ENCODE measurements around the gene DCAKD.
"Not testable (repeated sequence)": the region's sequence is repeated elsewhere in the genome, so short reads cannot be mapped to it uniquely, and the experiment has no call there.

Gene DCAKD

DNA sequence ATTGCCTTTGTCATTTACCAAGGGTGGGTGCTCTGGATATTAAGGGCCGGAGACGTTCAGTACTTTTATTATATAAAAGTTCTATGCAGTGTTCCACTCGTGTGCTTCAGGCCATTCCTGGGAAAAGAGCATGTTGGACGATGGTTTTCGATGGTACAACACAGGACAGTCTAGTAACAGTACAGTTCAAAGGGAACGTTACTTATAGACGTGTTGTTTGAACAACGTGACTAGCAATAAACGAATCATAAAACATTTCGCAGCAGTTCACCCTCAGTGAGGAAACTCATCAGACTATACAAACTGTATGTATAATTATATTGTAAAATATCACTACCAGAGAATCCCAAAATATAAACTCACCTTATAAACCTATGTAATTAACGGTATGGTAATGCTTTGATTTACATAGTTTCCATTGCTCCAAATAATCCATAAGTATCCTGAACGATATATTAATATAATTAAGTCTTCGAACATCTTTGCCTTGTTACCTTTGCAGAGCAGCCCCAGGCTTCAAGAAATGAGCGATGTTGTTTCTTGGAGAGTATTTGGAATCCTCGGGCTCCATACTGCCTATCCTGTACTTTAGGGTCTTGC, 10.3 kb upstream of the DCAKD start:
- no peak for DNase-seq

DNA sequence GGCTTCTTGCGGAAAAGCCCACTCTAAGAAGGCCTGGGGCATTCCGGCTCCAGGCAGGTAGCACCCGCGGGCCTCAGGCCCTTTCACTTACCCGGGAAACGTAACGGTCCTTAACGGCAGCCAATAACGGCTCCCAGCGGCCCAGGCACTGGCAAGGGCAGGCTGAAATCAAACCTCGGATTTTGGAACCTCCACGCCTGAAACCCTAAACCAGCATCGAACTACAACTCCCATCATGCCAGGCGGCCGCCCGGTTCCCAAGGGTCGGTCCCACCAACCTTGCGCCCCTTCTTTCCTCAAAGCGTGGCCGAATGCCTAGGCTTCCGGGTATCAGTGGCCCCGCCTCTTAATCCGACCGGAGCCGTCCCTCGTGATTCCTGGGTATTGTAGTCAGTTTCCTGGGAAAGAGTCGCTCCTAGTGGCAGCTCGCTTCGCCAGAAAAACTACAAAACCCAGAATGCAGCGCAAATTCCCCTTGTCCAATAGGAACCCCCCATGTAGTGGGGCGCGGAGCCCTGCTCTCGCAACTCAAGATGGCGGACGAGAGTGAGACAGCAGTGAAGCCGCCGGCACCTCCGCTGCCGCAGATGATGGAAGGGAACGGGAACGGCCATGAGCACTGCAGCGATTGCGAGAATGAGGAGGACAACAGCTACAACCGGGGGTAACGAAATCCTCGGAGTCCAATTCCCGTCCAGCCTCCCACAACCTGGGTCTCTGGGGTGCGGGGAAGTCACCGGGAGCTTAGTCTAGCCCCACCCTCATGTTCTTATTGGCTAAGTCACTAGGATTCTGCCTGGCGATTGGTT, 9.6 kb upstream of the DCAKD start, which contains the start of gene NMT1:
Gene NMT1, plus strand, starts transcription at position 521 of the 809 bp plus-strand sequence. Its CDS starts 13 bp downstream, at position 534.
- DNase-seq, result peak; percentile 94 to 96

DNA sequence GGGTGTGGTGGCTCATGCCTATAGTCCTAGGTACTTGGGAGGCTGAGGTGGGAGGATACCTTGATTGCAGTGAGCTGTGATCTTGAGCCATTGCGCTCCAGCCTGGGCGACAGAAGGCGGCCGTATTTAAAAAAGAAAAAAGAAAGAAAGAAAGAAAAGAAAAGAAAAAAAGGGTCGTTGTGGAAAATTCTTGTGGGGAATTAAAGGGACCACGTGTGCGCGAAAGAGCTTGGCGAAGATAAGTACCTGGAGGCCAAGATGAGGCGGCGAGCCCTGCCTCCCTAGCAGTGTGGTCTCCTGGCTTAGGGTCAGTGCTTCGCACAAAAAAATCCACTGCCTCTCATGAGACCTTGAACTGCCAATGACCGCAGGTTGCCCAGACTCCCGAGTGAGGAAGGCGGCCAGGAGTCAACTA, 9.0 kb upstream of the DCAKD start:
- DNase-seq, result no peak

DNA sequence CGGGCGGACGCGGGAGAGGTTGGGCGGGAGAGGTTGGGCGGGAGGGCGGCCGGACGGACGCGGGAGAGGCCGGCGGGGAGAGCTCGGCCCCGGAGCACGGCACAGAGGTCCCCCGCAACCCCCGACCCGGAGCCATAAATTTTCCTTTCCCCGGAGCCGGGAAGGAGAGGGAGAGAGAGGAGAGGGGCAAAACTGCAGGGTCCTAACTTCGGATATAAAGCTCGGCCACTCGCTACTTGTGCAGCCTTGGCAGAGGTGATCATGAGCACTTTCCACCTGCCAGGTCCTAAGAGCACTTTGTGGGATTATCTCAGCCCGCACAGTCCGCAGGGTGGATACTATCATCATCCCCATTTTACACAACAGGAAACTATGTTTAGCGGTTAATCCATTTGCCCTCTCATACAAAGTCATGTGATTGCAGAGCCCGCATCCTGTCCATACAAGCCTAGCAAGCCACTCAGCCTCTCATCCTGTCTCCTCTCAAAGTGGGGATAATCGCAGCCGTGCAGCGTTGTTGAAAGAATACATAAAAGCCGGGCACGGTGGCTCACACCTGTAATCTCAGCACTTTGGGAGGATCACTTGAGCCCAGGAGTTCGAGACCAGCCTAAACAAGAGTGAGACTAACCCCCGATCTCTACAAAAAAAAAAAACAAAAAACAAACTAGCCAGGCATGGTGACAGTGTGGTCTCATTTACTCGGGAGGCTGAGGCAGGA, 780 bp upstream of the DCAKD start:
- peak; percentile 35 to 44 for DNase-seq

DNA sequence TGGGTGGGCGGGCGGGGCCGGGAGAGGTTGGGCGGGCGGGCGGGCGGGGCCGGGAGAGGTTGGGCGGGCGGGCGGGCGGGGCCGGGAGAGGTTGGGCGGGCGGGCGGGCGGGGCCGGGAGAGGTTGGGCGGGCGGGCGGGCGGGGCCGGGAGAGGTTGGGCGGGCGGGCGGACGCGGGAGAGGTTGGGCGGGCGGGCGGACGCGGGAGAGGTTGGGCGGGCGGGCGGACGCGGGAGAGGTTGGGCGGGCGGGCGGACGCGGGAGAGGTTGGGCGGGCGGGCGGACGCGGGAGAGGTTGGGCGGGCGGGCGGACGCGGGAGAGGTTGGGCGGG, 254 bp upstream of the DCAKD start:
- not testable (repeated sequence) for DNase-seq

DNA sequence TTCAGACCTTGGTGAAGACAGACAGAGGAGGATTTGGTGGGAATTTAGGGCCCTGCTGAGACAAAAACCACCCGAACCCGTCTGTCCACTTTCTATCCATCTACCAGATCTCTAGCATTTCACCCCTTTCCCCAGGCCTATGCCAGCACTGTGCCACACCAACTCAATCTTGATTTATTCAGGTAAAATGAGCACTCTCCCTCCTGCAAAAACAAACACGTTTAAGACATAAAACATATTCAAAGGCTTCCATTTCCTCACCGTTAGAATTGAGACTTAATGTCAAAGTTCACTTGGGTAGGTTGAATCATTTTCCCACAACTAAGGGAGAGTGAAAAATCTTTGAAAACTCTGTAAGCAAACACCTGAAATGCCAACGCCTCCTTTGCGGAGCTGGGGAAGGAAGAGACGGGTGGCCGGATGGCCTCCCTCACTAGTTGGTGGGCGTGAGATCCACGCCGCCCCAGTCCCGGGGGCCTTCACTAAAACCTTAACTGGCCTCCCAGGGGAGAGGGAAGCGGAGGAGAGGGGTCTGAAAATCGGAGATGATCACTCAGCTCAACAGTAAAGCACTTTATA, 862 bp downstream of the DCAKD start:
- DNase-seq, result peak; percentile 47 to 58

DNA sequence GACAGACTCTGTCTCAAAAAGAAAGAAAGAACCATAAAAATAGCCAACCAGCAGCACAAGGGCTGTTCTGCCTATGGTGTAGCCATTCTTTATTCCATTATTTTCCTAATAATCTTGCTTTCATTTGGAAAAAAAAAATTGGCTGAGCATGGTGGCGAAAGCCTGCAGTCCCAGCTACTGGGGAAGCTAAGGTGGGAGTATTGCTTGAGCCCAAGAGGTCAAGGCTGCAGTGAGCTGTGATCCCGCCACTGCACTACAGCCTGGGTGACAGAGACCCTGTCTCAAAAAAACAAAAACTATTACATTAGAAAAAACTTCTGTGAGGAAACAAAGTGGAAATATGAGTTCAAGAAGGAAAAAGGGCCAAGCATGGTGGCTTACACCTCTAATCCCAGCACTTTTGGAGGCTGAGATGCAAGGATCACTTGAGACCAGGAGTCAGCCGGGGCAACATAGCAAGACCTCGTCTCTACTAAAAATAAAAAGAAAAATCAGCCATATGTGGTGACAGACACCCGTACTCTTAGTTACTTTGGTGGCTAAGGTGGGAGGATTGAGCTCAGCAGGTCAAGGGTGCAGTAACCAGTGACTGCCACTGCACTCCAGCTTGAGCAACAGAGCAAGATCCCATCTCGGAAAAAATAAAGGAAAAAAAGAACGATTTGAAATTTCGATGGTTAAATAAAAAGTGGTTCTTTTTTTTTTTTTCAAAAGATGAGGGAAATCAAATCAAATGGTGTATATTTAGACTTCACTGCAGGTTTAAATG, 2.5 kb downstream of the DCAKD start:
- DNase-seq, result no peak

DNA sequence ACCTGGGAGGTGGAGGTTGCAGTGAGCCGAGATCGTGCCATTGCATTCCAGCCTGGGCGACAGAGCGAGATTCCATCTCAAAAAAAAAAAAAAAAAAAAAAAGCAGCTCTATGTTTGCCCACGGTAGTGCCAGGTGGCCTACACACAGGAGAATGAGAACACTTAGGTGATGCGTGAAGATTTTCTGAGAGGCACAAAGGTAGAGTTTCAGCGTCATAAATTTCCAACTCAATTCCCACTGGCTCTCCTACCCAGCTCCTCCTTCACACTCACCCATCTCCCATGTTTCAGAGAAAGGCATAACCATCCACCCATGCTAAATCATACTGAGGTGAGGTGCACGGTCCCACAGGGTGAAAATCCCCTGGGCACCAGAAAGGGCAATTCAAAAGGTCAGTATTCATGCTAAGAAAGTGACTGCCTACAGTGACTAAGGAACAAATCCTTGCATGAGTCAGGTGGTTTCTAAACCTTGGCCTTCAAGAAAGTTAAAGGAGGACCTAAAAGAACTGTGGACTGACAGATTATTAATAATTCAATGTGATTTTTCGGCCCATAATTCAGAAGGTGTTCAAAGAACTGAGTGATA, 4.8 kb downstream of the DCAKD start:
- no peak for DNase-seq

DNA sequence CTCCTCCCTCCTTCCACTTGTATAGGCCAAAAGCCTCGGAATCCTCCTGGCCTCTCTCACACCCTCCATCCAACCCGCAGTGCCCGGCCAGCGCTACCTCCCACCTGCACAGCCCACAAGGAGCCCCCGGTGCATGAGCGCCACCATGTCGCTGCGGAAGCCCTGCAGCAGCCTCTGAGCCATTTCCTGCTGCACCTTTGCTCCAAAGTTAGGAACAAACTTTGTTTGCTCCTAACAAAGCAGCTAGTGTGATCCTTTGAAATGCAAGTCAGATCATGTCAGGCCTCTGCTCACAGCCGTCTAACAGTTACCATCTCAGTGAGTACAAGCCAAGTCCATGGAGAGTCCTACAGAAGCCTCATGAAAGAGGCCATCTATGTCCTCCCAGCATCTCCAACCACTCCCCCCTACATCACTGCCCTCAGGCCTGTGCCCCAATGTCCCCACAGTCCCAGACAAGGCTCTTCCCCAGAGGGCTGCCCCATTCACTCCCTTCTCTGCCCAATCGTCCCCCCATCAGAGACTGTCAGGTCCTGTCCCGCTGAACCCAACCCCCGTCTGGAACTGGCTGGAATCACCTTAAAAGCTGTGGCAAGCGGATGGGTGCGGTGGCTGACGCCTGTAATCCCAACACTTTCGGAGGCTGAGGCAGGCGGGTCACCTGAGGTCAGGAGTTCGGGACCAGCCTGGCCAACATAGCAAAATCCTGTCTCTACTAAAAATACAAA, 7.5 kb downstream of the DCAKD start:
- no peak for DNase-seq

DNA sequence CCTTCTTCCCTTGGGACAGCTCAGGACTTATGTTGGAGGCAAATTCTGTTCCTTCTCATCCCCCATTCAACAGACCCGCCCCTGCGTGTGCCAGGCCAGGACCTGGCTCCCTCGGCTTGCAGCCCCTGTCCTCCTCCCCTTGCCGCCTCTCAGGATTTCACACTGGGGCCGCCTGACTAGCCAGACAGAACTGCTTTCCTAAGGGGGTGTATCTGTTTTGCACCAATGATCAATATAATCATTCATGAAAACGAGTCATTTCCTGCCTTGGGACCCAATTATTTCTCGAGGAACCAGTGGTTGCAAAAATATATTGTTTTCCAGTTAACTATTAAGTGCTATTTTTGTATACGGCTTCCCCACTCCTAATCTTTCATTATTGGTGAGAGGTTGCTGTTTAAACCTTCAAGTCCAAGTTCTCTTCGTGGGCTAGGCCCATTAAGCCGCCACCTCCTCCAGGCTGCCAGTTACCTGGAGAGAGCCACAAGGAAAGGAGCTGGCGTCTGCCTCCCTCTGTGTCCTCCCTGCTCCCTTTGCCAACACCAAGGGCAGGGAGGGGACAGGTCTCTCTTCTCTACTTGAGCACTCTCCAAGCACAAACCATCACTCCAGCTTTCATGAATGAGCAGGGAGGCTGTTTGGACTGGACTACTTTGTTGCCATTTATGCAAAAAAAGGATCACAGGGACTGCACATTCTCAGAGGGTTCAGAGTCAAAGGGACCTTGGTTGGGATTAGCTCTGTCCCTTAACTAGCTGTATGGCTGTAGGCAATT, 8.9 kb downstream of the DCAKD start:
- DNase-seq, result no peak

DNA sequence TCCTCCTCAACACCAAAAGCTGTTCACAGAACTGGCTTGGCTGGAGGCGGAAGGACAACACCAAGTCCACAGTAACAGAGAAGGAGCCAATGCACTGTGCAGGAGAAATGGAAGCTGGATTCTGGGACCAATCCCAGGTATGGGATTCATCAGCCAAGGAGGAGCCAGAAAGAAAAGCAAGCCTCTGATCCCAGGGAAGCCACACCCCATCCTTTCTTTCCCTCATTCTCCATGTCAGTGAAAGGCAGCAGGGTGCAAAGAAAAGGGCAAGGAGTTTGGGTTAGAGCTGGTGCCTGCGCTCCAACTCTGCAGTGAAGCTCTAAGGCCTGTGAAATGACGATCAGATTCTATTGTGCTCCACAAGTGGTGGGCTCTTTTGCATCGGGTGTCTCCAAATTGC, 11.0 kb downstream of the DCAKD start:
- DNase-seq, result no peak

DNA sequence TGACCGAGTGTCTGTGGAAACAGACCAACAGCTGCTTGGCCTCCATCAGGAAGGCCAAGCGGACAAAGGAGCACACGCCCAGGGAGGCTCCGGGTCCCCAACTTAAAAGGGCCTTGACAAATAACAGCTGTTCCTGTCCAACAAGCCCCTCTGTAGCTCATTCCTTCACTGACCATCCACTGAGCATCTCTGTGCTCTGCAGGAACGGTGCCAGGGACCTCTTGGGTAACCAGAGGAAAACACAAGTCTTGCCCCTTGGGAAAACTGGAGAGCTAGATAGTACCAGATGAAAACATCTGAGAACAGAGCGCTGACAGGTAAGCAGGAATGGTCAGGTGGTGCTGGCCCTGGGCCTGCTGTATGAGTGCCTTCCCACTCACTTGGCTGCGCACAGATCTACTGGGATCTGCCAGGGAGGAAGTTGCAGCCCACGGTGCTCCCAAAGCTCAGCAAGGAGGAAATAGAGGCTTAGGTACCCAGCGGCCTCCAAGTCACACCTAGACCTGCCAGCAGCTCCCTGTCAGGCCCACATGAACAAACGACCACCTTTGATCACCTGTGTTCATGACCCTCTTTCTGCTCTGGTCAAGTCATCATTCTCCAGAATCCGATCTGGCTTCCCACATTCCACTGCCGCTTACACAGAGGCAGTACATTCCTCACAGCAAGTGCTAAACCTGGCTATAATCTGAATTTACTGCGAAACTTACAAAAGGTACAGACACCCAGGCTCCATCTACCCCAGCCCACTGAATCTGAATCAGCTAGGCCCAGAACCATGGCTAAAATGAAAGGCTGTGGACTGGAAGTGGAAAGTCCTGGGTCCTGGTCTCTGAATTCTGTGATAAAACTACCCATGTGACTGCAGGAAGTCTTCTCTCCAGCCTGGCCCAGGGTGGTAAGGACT, 12.5 kb downstream of the DCAKD start:
- no peak for DNase-seq

DNA sequence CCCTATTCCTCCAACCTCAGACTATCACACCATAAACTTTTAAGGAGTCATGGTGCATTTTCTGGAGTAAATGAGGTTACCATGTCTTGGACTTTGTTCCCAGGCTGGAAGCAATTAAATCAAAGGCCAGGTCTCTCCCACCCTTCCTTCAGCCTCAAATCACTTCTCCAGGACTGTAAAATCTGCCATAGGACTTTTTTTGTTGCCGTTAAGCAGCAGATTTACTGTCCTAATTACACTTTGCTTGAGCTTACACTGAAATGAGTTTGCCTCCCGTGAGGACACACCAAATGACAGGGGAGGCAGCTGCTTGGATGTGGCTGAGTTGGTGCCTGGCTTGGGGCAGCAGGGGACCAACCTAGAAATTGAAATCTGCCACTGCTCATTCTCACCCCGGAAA, 14.7 kb downstream of the DCAKD start:
- DNase-seq, result no peak

DNA sequence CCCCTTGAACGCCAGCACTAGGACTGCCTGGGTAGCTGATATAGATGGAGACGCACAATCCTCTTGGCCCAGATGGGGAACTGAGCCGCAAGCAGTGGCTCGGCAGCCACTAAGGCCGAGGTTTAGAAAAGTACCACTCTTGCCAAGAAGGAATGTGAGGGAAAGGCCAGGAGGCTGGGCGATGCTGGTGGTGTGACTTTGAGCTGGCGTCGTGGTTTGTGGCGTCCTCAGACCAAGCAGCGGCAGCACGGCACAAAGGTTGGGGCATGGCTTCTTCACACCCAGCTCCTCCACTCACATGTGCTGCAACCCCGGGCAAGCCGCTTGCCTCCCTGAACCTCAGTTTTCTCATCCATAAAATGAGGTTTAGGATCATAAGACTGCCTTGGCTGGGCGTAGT, 15.6 kb downstream of the DCAKD start:
- DNase-seq, result no peak

DNA sequence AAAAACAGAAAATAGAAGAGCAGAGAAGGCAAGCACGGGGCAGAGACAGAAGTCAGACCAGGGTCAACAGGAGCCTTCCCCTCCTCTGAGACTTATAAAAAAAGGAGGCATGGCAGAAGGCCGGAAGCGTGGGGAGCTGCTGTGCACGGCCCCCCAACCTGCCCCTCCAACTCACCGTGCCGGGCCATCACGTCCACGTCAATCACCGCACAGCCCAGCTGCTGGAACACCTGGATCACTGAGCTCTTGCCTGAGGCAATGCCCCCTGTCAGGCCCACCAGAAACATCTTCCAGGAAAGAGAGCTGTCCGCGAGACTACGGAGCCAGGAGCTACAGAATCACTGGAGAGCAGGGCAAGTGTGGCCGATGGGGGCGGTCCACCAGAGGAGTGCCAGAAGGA, 16.8 kb downstream of the DCAKD start:
- no peak for DNase-seq

DNA sequence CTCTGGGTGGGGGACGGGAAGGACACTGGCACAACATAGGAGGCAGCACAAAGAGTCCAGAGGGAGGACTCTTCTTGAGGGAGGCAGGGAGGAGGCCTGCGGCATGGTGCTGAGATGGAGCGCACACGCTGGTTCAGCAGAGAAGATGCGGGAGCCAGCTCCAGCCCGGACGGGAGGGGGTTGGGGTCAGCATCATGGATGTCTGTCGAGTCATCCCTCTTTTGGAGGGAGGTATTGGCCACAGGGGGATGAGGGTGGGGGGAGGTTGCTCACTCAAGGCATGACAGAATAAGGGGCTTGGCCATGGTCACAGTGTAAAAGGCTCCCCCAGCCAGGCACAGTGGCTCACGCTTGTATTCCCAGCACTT, 19.3 kb downstream of the DCAKD start:
- no peak for DNase-seq

DNA sequence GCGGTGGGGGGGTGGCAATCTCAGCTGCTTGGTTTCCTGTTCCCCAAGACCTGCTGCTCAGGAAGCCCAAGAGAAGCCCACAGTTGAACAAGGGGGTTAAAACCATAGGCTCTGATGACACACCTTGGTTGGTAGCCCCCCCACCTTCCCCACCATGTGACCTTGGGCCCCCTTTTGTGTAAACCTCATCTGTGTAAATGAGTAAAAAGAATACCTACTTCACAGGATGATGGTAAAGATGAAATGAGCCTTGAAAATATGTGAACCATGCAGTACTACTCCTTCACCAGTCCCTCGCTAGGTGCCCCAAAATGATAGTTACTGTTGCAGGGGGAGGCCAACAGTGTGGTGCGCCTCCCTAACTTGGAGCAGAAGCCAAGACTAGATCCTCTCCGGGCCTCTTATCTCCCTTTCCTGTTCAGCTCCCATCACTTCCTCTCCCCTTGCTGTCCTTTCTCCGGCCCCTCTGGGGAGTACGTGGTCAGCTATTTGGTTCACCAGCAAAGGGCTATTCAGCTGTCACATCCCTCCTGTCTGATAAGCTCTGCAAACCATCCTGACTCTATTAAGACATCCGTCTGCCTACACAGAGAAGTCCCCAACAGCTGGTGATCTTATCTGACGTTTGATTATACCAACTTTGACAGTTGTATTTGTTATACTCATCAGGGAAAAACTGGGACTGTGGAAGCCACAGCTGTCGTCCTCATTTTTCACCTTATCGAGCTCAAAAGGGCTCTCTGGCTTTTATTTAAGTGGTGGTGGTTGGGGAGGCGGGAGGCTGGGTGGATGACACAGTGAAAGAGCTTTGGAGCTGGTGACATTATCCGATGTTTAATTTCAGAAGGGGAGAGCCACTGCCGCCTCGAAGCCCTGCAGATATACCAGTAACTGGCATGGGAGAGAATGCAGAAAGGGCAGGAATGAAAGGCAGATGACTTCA, 19.9 kb downstream of the DCAKD start:
- no peak for DNase-seq

DNA sequence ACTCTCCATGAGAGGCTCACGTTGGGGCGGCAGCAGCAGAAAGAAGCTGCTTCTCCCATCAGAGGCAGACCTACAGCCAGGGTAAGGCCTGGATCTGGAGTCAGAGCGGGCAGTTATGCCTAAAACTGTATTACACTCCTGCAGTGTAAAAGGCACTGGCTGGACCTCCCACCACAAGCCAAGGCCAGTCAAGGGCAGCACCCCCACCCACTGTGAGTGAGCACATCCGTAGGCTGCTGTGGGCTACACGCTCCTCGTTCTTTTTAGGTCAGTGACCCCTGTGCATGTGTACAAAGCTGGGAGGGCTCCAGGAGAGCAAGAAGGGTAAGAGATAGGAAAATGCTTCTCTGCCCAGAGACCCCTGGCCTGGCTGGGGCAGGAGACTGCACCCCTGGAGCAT, 20.7 kb downstream of the DCAKD start:
- DNase-seq, result no peak

All from stimulated activated CD4-positive, alpha-beta T cell treated with anti-CD3 and anti-CD28 coated beads, Interleukin-2, amount 100 ng/mL, for 24 hours (primary cell).